Large intestine (tissue), 3 donors: ENCODE data around the gene NSMCE4A. TPM values are rescaled to one million over a fixed set of nuclear protein-coding genes. Genes with fewer than 3 reads are reported as not detected.
"Not testable (repeated sequence)": the region's sequence is repeated elsewhere in the genome, so short reads cannot be mapped to it uniquely, and the experiment has no call there.

Source experiments
- DNase-seq, 2 donors: peaks; one replicate each; pipeline versions ENCODE4 v3.0.0 to v3.0.0-alpha.2; 2013
- H3K27ac ChIP-seq: one replicate; pipeline ENCODE4 v1.5.1; 2013; ENCODE audit warnings: low read length
- H3K27me3 ChIP-seq: 2 replicates; pipeline ENCODE4 v1.6.1; 2013; ENCODE audit warnings: low read length; ENCODE audit not compliant: control insufficient read depth, insufficient read depth
- H3K36me3 ChIP-seq: 2 replicates; pipeline ENCODE4 v1.6.1; 2013; ENCODE audit warnings: low read length; ENCODE audit not compliant: control insufficient read depth, insufficient read depth
- H3K4me1 ChIP-seq: one replicate; pipeline ENCODE4 v1.6.1; 2013; ENCODE audit warnings: low read length; ENCODE audit not compliant: control insufficient read depth, insufficient read depth
- H3K4me3 ChIP-seq: one replicate; pipeline ENCODE4 v1.5.1; 2013; ENCODE audit warnings: low read length
- H3K9me3 ChIP-seq: one replicate; pipeline ENCODE4 v1.6.1; 2013; ENCODE audit warnings: mild to moderate bottlenecking, low read depth, low read length, moderate library complexity; ENCODE audit not compliant: control insufficient read depth
- WGBS: methylation state at CpG from one replicate; pipeline ENCODE4 v1.1.5; 2013; ENCODE audit warnings: low lambda C conversion rate; ENCODE audit not compliant: insufficient coverage; 5-methylcytosine and 5-hydroxymethylcytosine counted together
- polyA plus RNA-seq: library from polyadenylated mRNA; unstranded; fragments of 120-200 nt; gene quantifications from one replicate; pipeline ENCODE4 v1.2.1, GENCODE V29; 2013

Gene NSMCE4A
- polyA plus RNA-seq, 1 donor: 77.2 TPM

DNA sequence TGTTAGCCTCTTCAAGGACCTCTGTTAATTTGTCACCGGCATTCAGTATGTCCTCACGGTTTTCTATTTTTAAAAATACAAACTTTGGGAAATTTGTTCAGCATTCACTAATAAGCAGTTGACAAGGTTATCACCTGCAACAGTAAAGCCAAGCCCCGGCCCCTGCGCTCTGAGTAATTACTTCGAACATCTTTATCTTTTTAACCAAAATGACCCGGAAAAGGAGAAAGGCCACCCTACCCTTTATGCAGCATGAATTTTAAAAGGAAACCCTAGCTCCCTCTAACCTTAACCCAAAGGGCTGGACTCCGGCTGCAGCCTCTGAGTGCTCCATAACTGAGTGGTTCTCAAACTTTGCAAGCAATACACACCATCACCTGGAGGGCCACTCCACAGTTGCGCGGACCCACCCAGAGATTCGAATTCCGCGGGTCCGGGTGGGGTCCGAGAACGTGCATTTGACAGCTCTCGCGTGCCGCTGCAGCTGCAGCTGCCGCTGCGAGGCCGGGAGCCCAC lies 940 bp downstream of the NSMCE4A start:
- H3K27ac ChIP-seq: peak overlapping the region; percentile 91
- peaks cover 6% of the 10 kb centered on the region for H3K9me3 ChIP-seq
- WGBS: no CpG with 5 or more reads among the region's 21 CpGs
- peaks cover 20% of the 10 kb centered on the region for H3K36me3 ChIP-seq
- peak overlapping the region; percentile 80 for H3K4me3 ChIP-seq
- H3K27me3 ChIP-seq: no peaks in the 10 kb centered on the region
- peaks cover 10% of the 10 kb centered on the region for H3K4me1 ChIP-seq
- no peak for DNase-seq

DNA sequence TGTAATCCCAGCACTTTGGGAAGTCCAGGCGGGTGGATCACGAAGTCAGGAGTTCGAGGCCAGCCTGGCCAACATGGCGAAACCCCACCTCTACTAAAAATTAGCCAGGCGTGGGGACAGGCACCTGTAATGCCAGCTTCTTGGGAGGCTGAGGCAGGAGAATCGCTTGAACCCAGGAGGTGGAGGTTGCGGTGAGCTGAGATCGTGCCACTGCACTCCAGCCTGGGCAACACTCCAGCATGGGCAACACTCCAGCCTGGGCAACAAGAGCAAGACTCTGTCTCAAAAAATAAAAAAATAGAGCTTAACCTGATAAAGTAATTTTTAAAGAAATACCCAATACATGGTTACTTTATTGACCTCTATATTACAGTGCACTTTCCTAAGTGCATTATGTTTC lies 5.9 kb downstream of the NSMCE4A start:
- H3K4me1 ChIP-seq, H3K4me3 ChIP-seq, H3K27me3 ChIP-seq, DNase-seq, H3K27ac ChIP-seq, H3K9me3 ChIP-seq: not testable (repeated sequence)
- WGBS: no CpG with 5 or more reads among the region's 8 CpGs
- peaks cover 64% of the 10 kb centered on the region for H3K36me3 ChIP-seq

- 83% methylated on average over 2 of the region's 3 CpGs for WGBS
- Histone ChIP-seq H3K9me3 (no peaks in the 10 kb centered on the region), H3K4me3 (no peak overlapping the region), H3K36me3 (peaks cover 58% of the 10 kb centered on the region), H3K27me3 (no peaks in the 10 kb centered on the region), H3K4me1 (no peaks in the 10 kb centered on the region), H3K27ac (no peak overlapping the region)
- no peak for DNase-seq
Observed at GRCh38 chr10:121965996-121966395, 9.0 kb downstream of the NSMCE4A start.

- DNase-seq: no peak
- Histone ChIP-seq H3K9me3 (no peaks in the 10 kb centered on the region), H3K36me3 (peaks cover 42% of the 10 kb centered on the region), H3K27me3 (no peaks in the 10 kb centered on the region), H3K4me1 (no peaks in the 10 kb centered on the region), H3K27ac (no peak overlapping the region), H3K4me3 (no peak overlapping the region)
- WGBS: 100% methylated on average over 1 of the region's 2 CpGs
Observed at GRCh38 chr10:121961456-121961855, 13.6 kb downstream of the NSMCE4A start.

DNA sequence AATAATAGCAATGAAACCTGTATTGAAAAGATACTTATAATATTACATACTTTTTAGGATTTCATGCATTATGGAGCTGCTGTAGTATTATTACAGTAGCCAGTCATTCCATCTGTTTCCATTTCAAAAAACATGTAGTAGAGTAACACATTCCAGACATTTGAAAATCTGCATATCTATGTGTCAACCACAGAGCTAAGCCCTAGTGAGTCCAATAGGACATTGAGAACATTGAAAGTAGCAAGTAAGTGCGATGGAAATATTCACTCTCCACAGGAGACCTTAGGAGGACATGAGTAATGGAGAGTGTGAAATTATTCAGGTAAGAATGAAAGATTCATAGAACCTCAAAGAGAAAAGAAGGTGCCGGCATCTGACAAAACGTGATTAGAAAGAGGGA lies 15.3 kb downstream of the NSMCE4A start:
- no peaks in the 10 kb centered on the region for H3K4me1 ChIP-seq
- no peaks in the 10 kb centered on the region for H3K9me3 ChIP-seq
- H3K36me3 ChIP-seq: peaks cover 28% of the 10 kb centered on the region

DNA sequence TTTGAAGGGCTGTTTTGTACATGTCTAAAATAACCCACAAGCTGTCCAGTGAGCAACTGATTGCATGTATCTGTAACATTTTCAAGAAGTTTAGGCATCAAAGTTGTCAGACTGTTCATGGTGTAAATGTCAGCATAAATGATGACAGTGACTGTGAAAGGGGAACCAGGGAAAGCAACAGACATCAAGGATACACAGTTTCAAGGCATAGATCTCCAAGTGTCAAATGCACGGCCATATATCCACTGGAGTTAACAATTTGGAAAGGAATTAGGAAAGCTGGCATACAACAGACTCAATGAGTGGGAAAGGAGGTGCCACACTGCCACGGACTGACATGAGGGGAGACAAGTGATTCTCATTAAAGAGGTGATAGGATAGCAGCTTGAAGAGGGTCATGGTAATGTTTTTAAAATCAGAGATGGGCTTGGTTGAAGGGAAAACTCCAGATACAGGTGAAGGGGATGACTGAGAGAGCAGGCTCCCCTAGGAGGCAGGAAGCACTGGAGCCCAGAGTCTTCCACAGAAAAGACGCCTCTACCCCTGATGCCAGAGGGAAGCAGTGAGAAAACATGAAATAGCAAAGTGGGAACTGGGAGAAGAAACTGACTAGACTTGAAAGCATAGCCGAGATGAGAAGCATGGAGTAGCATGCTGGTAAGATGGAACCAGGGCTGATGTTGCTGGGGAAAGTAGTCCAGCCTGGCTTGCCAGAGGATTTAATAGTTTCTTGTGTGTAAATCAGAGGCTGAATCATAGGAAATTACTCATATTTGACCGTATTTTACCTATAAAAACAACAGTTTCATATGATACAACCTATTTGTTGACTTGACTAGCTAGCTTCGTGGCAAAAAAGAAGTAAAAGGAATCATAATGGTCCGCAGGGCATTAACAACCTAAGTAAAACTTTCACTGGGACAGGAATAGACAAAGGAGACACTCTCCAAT lies 18.6 kb downstream of the NSMCE4A start:
- peaks cover 20% of the 10 kb centered on the region for H3K36me3 ChIP-seq
- H3K27me3 ChIP-seq: no peaks in the 10 kb centered on the region
- no peak overlapping the region for H3K27ac ChIP-seq
- H3K4me3 ChIP-seq: no peak overlapping the region
- H3K9me3 ChIP-seq: no peaks in the 10 kb centered on the region
- DNase-seq: no peak
- no peaks in the 10 kb centered on the region for H3K4me1 ChIP-seq
- WGBS: 100% methylated on average over 3 of the region's 7 CpGs

More for the DNA sequence above, 15.3 kb downstream of the NSMCE4A start:
- Histone ChIP-seq H3K27ac (no peak overlapping the region), H3K27me3 (no peaks in the 10 kb centered on the region), H3K4me3 (no peak overlapping the region)
- no peak for DNase-seq
- WGBS: 90% methylated on average over 3 of the region's 3 CpGs

DNA sequence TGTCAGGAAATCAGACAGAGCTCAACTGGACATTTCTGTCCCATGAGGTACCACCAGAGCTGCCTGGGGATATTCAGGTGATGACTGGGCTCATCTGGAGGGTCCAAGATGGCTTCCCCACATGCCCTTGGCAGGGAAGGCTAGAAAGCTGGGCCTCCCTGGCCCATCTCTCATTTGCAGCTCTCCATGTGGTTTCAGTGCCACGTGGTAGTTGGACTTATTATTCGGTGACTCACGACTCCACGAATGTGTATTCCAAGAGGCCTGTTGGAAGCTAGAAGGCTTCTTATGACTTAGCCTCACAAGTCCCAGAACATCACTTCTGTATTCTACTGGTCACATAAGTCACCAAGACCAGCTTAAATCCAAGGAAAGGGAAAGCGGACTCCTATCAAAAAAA lies 22.8 kb downstream of the NSMCE4A start:
- Histone ChIP-seq H3K4me3 (no peak overlapping the region), H3K27ac (no peak overlapping the region), H3K4me1 (peaks cover 18% of the 10 kb centered on the region), H3K9me3 (no peaks in the 10 kb centered on the region), H3K27me3 (no peaks in the 10 kb centered on the region), H3K36me3 (peaks cover 10% of the 10 kb centered on the region)
- no peak for DNase-seq
- WGBS: no CpG with 5 or more reads among the region's 5 CpGs

- Histone ChIP-seq H3K27me3 (no peaks in the 10 kb centered on the region), H3K9me3 (no peaks in the 10 kb centered on the region), H3K27ac (no peak overlapping the region), H3K4me3 (no peak overlapping the region), H3K4me1 (peaks cover 18% of the 10 kb centered on the region), H3K36me3 (no peaks in the 10 kb centered on the region)
- WGBS: 20% methylated on average over 1 of the region's 3 CpGs
- peak in 1 of 2 donors; percentile 50 for DNase-seq
Observed at GRCh38 chr10:121949451-121949850, 25.6 kb downstream of the NSMCE4A start.

DNA sequence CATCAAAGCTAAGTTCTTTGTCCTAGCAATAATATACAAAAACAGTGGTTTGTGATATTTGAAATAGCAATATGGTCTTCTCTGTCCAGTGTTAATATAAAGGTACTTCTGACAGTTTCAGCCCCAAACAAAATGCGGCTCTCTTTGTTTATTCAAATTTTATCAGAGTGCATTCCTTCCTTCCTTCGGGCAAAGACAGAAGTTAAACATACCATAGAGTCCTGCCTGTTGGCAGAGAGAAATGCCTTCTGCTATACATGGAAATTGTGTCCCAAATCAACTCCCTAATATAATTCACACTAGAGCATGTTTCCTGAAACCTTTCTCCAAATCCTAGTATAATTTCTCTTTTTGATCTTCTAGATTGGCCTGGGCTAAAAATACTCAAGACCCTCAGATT lies 26.0 kb downstream of the NSMCE4A start:
- Histone ChIP-seq H3K4me3 (no peak overlapping the region), H3K27ac (no peak overlapping the region), H3K9me3 (no peaks in the 10 kb centered on the region), H3K36me3 (no peaks in the 10 kb centered on the region), H3K4me1 (peaks cover 18% of the 10 kb centered on the region), H3K27me3 (no peaks in the 10 kb centered on the region)
- WGBS: no CpG with 5 or more reads among the region's 2 CpGs
- DNase-seq: no peak

- no CpG with 5 or more reads among the region's 7 CpGs for WGBS
- peak in 1 of 2 donors; percentile 16 for DNase-seq
- Histone ChIP-seq H3K9me3 (no peaks in the 10 kb centered on the region), H3K4me1 (peaks cover 23% of the 10 kb centered on the region), H3K27me3 (no peaks in the 10 kb centered on the region), H3K27ac (no peak overlapping the region), H3K4me3 (no peak overlapping the region), H3K36me3 (no peaks in the 10 kb centered on the region)
Observed at GRCh38 chr10:121947343-121948330, 27.4 kb downstream of the NSMCE4A start.
